Measurements from ENCODE around the gene CDHR5.

The CDHR5 gene

GRCh38 chr11:624705-625635 lies at the start of gene CDHR5:
Gene CDHR5 (minus strand): TSS chr11:624955. CDS start chr11:624902, 53 bp downstream.
- TF ChIP-seq GATA2 (IDR thresholded peaks at IDR 0.05; ENCODE audit: low read depth, low read length) (no peak), GATA3 (IDR thresholded peaks at IDR 0.05; ENCODE audit: low read depth, low read length) (no peak)

GRCh38 chr11:674406-674805 lies 49.7 kb upstream of the CDHR5 start:
- TF ChIP-seq GATA2 (IDR thresholded peaks at IDR 0.05; ENCODE audit: low read depth, low read length) (no peak), GATA3 (IDR thresholded peaks at IDR 0.05; ENCODE audit: low read depth, low read length) (no peak)

- no peak for TF ChIP-seq GATA2 (IDR thresholded peaks at IDR 0.05; ENCODE audit: low read depth, low read length)
- no peak for TF ChIP-seq GATA3 (IDR thresholded peaks at IDR 0.05; ENCODE audit: low read depth, low read length)
Observed at GRCh38 chr11:673866-674265, 49.1 kb upstream of the CDHR5 start.

GRCh38 chr11:665704-666281 lies 41.0 kb upstream of the CDHR5 start:
- TF ChIP-seq GATA3 (IDR thresholded peaks at IDR 0.05; ENCODE audit: low read depth, low read length) (no peak), GATA2 (IDR thresholded peaks at IDR 0.05; ENCODE audit: low read depth, low read length) (no peak)

GRCh38 chr11:665062-665703 lies 40.4 kb upstream of the CDHR5 start:
- TF ChIP-seq GATA3 (IDR thresholded peaks at IDR 0.05; ENCODE audit: low read depth, low read length) (no peak), GATA2 (IDR thresholded peaks at IDR 0.05; ENCODE audit: low read depth, low read length) (no peak)

GRCh38 chr11:662689-663274 lies 38.0 kb upstream of the CDHR5 start:
- no peak for TF ChIP-seq GATA2 (IDR thresholded peaks at IDR 0.05; ENCODE audit: low read depth, low read length)
- TF ChIP-seq GATA3 (IDR thresholded peaks at IDR 0.05; ENCODE audit: low read depth, low read length) = no peak

GRCh38 chr11:660681-661444 lies 36.1 kb upstream of the CDHR5 start:
- TF ChIP-seq GATA3 (IDR thresholded peaks at IDR 0.05; ENCODE audit: low read depth, low read length) (no peak), GATA2 (IDR thresholded peaks at IDR 0.05; ENCODE audit: low read depth, low read length) (no peak)

- TF ChIP-seq GATA2 (IDR thresholded peaks at IDR 0.05; ENCODE audit: low read depth, low read length) (no peak), GATA3 (IDR thresholded peaks at IDR 0.05; ENCODE audit: low read depth, low read length) (no peak)
Observed at GRCh38 chr11:660281-660680, 35.5 kb upstream of the CDHR5 start.

GRCh38 chr11:659532-660085 lies 34.9 kb upstream of the CDHR5 start:
- TF ChIP-seq GATA2 (IDR thresholded peaks at IDR 0.05; ENCODE audit: low read depth, low read length) (no peak), GATA3 (IDR thresholded peaks at IDR 0.05; ENCODE audit: low read depth, low read length) (no peak)

GRCh38 chr11:657691-658126 lies 33.0 kb upstream of the CDHR5 start:
- TF ChIP-seq GATA3 (IDR thresholded peaks at IDR 0.05; ENCODE audit: low read depth, low read length) (no peak), GATA2 (IDR thresholded peaks at IDR 0.05; ENCODE audit: low read depth, low read length) (no peak)

GRCh38 chr11:656866-657265 lies 32.1 kb upstream of the CDHR5 start:
- TF ChIP-seq GATA2 (IDR thresholded peaks at IDR 0.05; ENCODE audit: low read depth, low read length) = no peak

GRCh38 chr11:656426-656825 lies 31.7 kb upstream of the CDHR5 start:
- no peak for TF ChIP-seq GATA2 (IDR thresholded peaks at IDR 0.05; ENCODE audit: low read depth, low read length)
- TF ChIP-seq GATA3 (IDR thresholded peaks at IDR 0.05; ENCODE audit: low read depth, low read length) = no peak

GRCh38 chr11:655036-655726 lies 30.4 kb upstream of the CDHR5 start:
- TF ChIP-seq GATA2 (IDR thresholded peaks at IDR 0.05; ENCODE audit: low read depth, low read length) (no peak), GATA3 (IDR thresholded peaks at IDR 0.05; ENCODE audit: low read depth, low read length) (no peak)

Measured in SH-SY5Y (cell line).